Measurements from ENCODE around the gene SPPL2A. TPM values are rescaled to one million over a fixed set of nuclear protein-coding genes. Genes with fewer than 3 reads are reported as not detected.
A peak's percentile ranks its signal among the peaks of the same experiment; 100 is the strongest.

The SPPL2A gene
- total RNA-seq, 1 experiment from 2014 or later, result 34.4 TPM

DNA sequence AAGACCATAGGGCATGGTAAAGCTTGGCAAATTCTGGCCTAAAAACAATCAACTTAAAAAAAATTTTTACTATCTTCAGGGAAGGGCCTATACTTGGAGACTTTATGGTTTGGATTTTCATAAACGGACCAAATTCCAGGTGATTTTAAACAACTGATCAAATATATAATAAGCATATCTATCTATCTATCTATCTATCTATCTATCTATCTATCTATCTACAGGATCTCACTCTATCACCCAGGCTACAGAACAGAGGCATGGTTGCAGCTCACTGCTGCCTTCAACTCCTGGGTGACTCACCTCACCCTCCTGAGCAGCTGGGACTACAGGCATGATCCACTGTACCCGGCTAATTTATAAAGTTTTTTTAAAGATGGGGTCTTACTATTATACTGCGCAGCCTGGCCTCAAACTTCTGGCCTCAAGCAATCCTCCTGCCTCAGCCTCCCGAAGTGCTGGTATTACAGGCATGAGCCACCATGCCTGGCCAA, 6.7 kb downstream of the SPPL2A start:
- H3K27ac ChIP-seq (ENCODE audit: low read length), result no peak overlapping the region
- no peaks in the 10 kb centered on the region for H3K9me2 ChIP-seq (replicated peaks; ENCODE audit: low read length)
- peaks cover 27% of the 10 kb centered on the region for H3K79me2 ChIP-seq (ENCODE audit: low read length)
- intact Hi-C loops (cut with micrococcal nuclease), result no loop called here
- DNase-seq (no peak), ATAC-seq (peak; percentile 40; the same call in 1 of the 2 replicates)
- POLR2A ChIA-PET (ENCODE audit: unreplicated experiment), result no interaction called here
- no peaks in the 10 kb centered on the region for H4K20me1 ChIP-seq (ENCODE audit: low read length)
- H2AFZ ChIP-seq (ENCODE audit: low read length), result no peak overlapping the region
- no peaks in the 10 kb centered on the region for H3K9me3 ChIP-seq (ENCODE audit: low read length)
- no peaks in the 10 kb centered on the region for H3K27me3 ChIP-seq (ENCODE audit: low read length)
- no peaks in the 10 kb centered on the region for H3F3A ChIP-seq (ENCODE audit: low read length, unreplicated experiment)
- H3K4me3 ChIP-seq (ENCODE audit: low read length), result no peak overlapping the region
- CTCF ChIA-PET, result no interaction called here
- no peak overlapping the region for H3K9ac ChIP-seq (ENCODE audit: low read length)
- H3K36me3 ChIP-seq (ENCODE audit: low read depth, low read length), result no peaks in the 10 kb centered on the region
- H3K4me2 ChIP-seq (ENCODE audit: low read length), result no peak overlapping the region
- BruUV-seq (replicated peaks), result no TSS peak
- no peak for TF ChIP-seq EZH2phosphoT487 (IDR thresholded peaks at IDR 0.05; ENCODE audit: borderline replicate concordance, low read length)
- TF ChIP-seq EZH2 (IDR thresholded peaks at IDR 0.05; ENCODE audit: low read length, unreplicated experiment), result no peak
- TF ChIP-seq, protein P1, sequence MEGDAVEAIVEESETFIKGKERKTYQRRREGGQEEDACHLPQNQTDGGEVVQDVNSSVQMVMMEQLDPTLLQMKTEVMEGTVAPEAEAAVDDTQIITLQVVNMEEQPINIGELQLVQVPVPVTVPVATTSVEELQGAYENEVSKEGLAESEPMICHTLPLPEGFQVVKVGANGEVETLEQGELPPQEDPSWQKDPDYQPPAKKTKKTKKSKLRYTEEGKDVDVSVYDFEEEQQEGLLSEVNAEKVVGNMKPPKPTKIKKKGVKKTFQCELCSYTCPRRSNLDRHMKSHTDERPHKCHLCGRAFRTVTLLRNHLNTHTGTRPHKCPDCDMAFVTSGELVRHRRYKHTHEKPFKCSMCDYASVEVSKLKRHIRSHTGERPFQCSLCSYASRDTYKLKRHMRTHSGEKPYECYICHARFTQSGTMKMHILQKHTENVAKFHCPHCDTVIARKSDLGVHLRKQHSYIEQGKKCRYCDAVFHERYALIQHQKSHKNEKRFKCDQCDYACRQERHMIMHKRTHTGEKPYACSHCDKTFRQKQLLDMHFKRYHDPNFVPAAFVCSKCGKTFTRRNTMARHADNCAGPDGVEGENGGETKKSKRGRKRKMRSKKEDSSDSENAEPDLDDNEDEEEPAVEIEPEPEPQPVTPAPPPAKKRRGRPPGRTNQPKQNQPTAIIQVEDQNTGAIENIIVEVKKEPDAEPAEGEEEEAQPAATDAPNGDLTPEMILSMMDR (conservative IDR thresholded peaks at IDR 0.05; ENCODE audit: low read depth, low read length), result no peak
- H3K4me1 ChIP-seq (ENCODE audit: insufficient read depth, low read length), result peaks cover 4% of the 10 kb centered on the region; the same call in 1 of the 2 replicates

DNA sequence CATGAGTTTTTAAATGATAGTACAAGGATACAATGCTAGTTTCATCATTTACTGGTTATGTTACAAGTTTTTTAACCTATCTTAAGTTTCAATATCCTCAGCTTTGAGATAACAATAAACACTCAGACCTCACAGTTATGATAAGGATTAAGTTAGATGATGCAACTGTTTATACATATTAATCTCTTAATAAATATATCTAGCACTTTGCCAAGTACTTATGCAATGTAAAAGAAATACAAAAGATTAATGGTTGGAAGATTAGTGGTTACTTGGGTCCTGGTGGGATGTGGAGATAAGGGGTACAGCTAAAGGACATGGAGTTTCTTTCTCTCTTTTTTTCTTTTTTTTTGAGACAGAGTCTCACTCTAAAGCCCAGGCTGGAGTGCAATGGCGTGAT, 12.0 kb downstream of the SPPL2A start:
- Histone ChIP-seq H3K79me2 (ENCODE audit: low read length) (0 out of 2 replicates have a peak, but pooled peaks cover under 1% of the 10 kb centered on the region), H3K27me3 (ENCODE audit: low read length) (no peaks in the 10 kb centered on the region), H3K9me2 (replicated peaks; ENCODE audit: low read length) (no peaks in the 10 kb centered on the region), H3F3A (ENCODE audit: low read length, unreplicated experiment) (no peaks in the 10 kb centered on the region), H3K4me1 (ENCODE audit: insufficient read depth, low read length) (no peaks in the 10 kb centered on the region), H3K9ac (ENCODE audit: low read length) (no peak overlapping the region), H3K4me3 (ENCODE audit: low read length) (no peak overlapping the region), H3K27ac (ENCODE audit: low read length) (no peak overlapping the region), H3K9me3 (ENCODE audit: low read length) (no peaks in the 10 kb centered on the region), H4K20me1 (ENCODE audit: low read length) (no peaks in the 10 kb centered on the region), H3K4me2 (ENCODE audit: low read length) (no peak overlapping the region), H2AFZ (ENCODE audit: low read length) (no peak overlapping the region), H3K36me3 (ENCODE audit: low read depth, low read length) (no peaks in the 10 kb centered on the region)
- DNase-seq (no peak), ATAC-seq (no peak)
- intact Hi-C loops (cut with micrococcal nuclease), result no loop called here
- TF ChIP-seq EZH2 (IDR thresholded peaks at IDR 0.05; ENCODE audit: low read length, unreplicated experiment), result no peak
- TF ChIP-seq EZH2phosphoT487 (IDR thresholded peaks at IDR 0.05; ENCODE audit: borderline replicate concordance, low read length), result no peak
- TF ChIP-seq, protein P1 (conservative IDR thresholded peaks at IDR 0.05; ENCODE audit: low read depth, low read length), result no peak
- POLR2A ChIA-PET (ENCODE audit: unreplicated experiment), result no interaction called here
- no TSS peak for BruUV-seq (replicated peaks)
- CTCF ChIA-PET, result no interaction called here

DNA sequence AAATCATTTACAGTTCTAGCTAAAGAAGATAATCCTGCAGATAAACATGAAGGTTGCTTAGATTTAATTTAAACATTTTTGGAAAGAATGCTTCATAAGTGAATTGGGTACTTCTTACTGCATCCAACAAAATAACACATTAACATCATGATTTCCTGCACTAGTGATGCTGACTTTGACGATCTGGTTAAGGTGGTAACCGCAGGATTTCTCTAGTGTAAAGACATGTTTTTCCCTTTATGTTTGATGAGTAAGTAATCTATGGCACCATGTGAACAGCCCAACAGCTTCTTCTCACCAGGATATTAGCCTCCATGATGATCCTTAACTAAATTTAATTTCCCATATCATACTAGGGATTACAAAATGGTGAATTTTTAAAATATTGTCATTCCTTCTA, 14.1 kb downstream of the SPPL2A start:
- Histone ChIP-seq H3K27ac (ENCODE audit: low read length) (no peak overlapping the region), H3F3A (ENCODE audit: low read length, unreplicated experiment) (no peaks in the 10 kb centered on the region), H3K9me2 (replicated peaks; ENCODE audit: low read length) (no peaks in the 10 kb centered on the region), H3K4me2 (ENCODE audit: low read length) (no peak overlapping the region), H3K27me3 (ENCODE audit: low read length) (no peaks in the 10 kb centered on the region), H3K79me2 (ENCODE audit: low read length) (no peaks in the 10 kb centered on the region), H3K9ac (ENCODE audit: low read length) (no peak overlapping the region), H2AFZ (ENCODE audit: low read length) (no peak overlapping the region), H3K36me3 (ENCODE audit: low read depth, low read length) (no peaks in the 10 kb centered on the region), H4K20me1 (ENCODE audit: low read length) (no peaks in the 10 kb centered on the region), H3K4me3 (ENCODE audit: low read length) (no peak overlapping the region), H3K9me3 (ENCODE audit: low read length) (no peaks in the 10 kb centered on the region), H3K4me1 (ENCODE audit: insufficient read depth, low read length) (no peaks in the 10 kb centered on the region)
- CTCF ChIA-PET, result no interaction called here
- DNase-seq, result no peak
- POLR2A ChIA-PET (ENCODE audit: unreplicated experiment), result interaction anchor here (0.6 kb wide), 1 partner anchor 391 kb away, joined by 3 read pairs; no protein-coding TSS in a partner anchor
- intact Hi-C loops (cut with micrococcal nuclease), result no loop called here
- no peak for ATAC-seq
- no peak for TF ChIP-seq EZH2 (IDR thresholded peaks at IDR 0.05; ENCODE audit: low read length, unreplicated experiment)
- TF ChIP-seq, protein P1 (conservative IDR thresholded peaks at IDR 0.05; ENCODE audit: low read depth, low read length), result no peak
- TF ChIP-seq EZH2phosphoT487 (IDR thresholded peaks at IDR 0.05; ENCODE audit: borderline replicate concordance, low read length), result no peak
- BruUV-seq (replicated peaks), result no TSS peak

All from PC-3 (cell line).